Heart right ventricle (tissue), 16 donors: ENCODE measurements around the gene ULK4. TPM values are rescaled to one million over a fixed set of nuclear protein-coding genes. Genes with fewer than 3 reads are reported as not detected.

Experiments
- ATAC-seq, 8 donors: fragments of 200-7000 bp; cut with Tn5 transposase; one replicate each; pipeline ENCODE4 v1.9.1; 2020; ENCODE audit warnings: mild to moderate bottlenecking in 8 of 8, moderate library complexity in 8 of 8, moderate number of reproducible peaks in 1 of 8
- DNase-seq, 2 donors: peaks; one replicate each; pipeline ENCODE4 v3.0.0-alpha.2; 2020
- H3K27ac ChIP-seq, 10 donors: fragments of 200-600 bp; sonication (generic) in 2 of 10; one replicate each; pipeline versions ENCODE4 v1.5.0 to v1.8.0; 2020 to 2022; ENCODE audit warnings: mild to moderate bottlenecking in 3 of 10
- H3K27me3 ChIP-seq, 7 donors: fragments of 200-600 bp; one replicate each; pipeline ENCODE4 v1.8.0; 2021 to 2022; ENCODE audit warnings: mild to moderate bottlenecking in 2 of 7
- H3K36me3 ChIP-seq, 9 donors: fragments of 200-600 bp; sonication (generic) in 1 of 9; one replicate each; pipeline versions ENCODE4 v1.5.0 to v1.8.0; 2020 to 2022; ENCODE audit warnings: mild to moderate bottlenecking in 2 of 9
- H3K4me1 ChIP-seq, 9 donors: fragments of 200-600 bp; sonication (generic) in 1 of 9; one replicate each; pipeline versions ENCODE4 v1.5.0 to v1.8.0; 2020 to 2022; ENCODE audit warnings: mild to moderate bottlenecking in 4 of 9
- H3K4me3 ChIP-seq, 10 donors: fragments of 200-600 bp; sonication (generic) in 2 of 10; one replicate each; pipeline versions ENCODE4 v1.5.0 to v1.8.0; 2020 to 2022; ENCODE audit warnings: mild to moderate bottlenecking in 7 of 10, moderate library complexity in 2 of 10
- H3K9me3 ChIP-seq, 11 donors: fragments of 200-600 bp in 10 of 11; sonication (generic) in 2 of 11; one replicate each; pipeline versions ENCODE4 v1.5.0 to v1.8.0; 2013 to 2022; ENCODE audit warnings: mild to moderate bottlenecking in 2 of 11, control low read depth in 1 of 11, moderate library complexity in 1 of 11
- WGBS, 2 donors: extraction: QIAGEN DNeasy Blood & Tissue Kit; methylation state at CpG; one replicate each; pipeline ENCODE4 v1.1.7; 2013; ENCODE audit warnings: inconsistent platforms in 1 of 2; 5-methylcytosine and 5-hydroxymethylcytosine counted together
- intact Hi-C, 10 donors: fragments of 100-400 bp; cut with DNase I; formaldehyde crosslinking; loops; one replicate each; pipeline versions ENCODE4 v1.11.1 to v1.14.2; 2022
- polyA plus RNA-seq, 2 donors: library from polyadenylated mRNA; stranded (reverse); fragments of 200-250 nt; gene quantifications; one replicate each; pipeline ENCODE4 v1.2.3, GENCODE V29; 2013
- total RNA-seq, 10 donors: library from RNA; stranded (reverse); fragmentation: NEBNext Ultra II Directional in 3 of 10; extraction: Animal tissue kit (Norgen Biotek cat#: 25700) in 3 of 10; gene quantifications; one replicate each; pipeline versions ENCODE4 v1.2.1 to v1.2.4, GENCODE V29; 2021 to 2023
- TF ChIP-seq, protein P1 (sequence below), 9 donors: fragments of 200-600 bp; sonication (generic) in 2 of 9; IDR thresholded peaks; one replicate each; pipeline versions ENCODE4 v1.5.0 to v1.8.0; 2021 to 2022; ENCODE audit warnings: antibody characterized with exemption in 9 of 9, mild to moderate bottlenecking in 5 of 9, moderate library complexity in 1 of 9
- donor health status: Arrhythmogenic right ventricular cardiomyopathy.
- donor health status: ischemic (EF 13 %, LVEDD 7.1; RV severe dilation, severe dysfunction).
- donor health status: healthy with polysubstance abuse.
- donor health status: DM: no; HTN: yes; CAD: no.
- donor health status: DM: no; HTN: no; CAD: no.
- donor health status: ischemic (EF 25% LVEDD 6.9; RV normal size, moderate dysfunction).
- donor health status: ischemic (EF 25% LVEDD 5.7; RV mildly dilated, moderate dysfunction).
- donor health status: healthy.
- donor health status: DM: yes; HTN: yes; CAD: no.
- donor health status: Ischemic cardiomyopathy.
- donor health status: ischemic (EF 35%, LVEDD 5.7; RV mildly dilated, moderate dysfunction).
- donor health status: nonischemic (EF 11% LVEDD 7.7; RV severe dilation, severe dysfunction).
- donor health status: DM: yes; HTN: yes; CAD: no.
- donor health status: PGD.
- donor health status: ischemic (EF 29% LVEDD 5.4; RV normal size, mild dysfunction).
- donor health status: nonischemic (EF 23%, LVEDD 6.1; RV moderate dilation, normal function).

Gene ULK4
- total and polyA plus RNA-seq, 12 donors: 1.4 to 11.4 (median 2.6) TPM

DNA sequence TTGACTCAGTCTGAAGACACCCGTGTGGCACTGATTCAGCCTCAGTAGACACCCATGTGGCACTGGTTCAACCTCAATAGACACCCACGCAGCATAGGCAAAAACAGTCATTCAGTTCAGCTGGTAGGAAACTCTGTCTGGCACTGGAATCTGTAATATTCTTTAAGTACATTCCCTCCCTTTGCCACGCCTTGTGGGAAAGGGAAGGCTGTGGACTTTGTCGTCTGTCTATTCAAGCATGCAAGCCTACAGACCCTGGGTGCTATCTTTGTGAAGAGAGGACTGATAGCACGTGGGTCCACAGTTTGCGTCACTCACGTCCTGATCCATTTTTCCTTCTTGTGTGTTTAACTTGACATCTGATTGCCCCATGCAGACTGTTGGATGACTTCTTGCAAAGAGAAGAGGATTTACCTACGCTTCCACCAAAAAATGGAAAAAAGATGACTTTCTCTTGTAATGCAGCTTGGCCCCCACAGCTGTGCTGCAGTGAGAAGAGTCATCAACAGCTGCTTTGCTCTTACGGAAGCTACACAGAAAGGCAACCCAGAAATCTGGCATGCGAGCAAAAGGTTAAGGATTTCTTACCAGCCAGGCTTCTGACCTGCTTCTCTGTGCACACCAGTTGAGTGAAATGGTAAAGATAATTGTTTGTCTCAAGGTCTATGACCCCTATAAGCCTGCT lies 278.1 kb downstream of the ULK4 start:
- Histone ChIP-seq H3K9me3 (no peaks in the 10 kb centered on the region), H3K36me3 (no peaks in the 10 kb centered on the region), H3K27me3 (no peaks in the 10 kb centered on the region), H3K27ac (no peak overlapping the region), H3K4me1 (peaks cover 0 to 10% (median 0%) of the 10 kb centered on the region in 9 donors), H3K4me3 (no peak overlapping the region)
- TF ChIP-seq, protein P1, sequence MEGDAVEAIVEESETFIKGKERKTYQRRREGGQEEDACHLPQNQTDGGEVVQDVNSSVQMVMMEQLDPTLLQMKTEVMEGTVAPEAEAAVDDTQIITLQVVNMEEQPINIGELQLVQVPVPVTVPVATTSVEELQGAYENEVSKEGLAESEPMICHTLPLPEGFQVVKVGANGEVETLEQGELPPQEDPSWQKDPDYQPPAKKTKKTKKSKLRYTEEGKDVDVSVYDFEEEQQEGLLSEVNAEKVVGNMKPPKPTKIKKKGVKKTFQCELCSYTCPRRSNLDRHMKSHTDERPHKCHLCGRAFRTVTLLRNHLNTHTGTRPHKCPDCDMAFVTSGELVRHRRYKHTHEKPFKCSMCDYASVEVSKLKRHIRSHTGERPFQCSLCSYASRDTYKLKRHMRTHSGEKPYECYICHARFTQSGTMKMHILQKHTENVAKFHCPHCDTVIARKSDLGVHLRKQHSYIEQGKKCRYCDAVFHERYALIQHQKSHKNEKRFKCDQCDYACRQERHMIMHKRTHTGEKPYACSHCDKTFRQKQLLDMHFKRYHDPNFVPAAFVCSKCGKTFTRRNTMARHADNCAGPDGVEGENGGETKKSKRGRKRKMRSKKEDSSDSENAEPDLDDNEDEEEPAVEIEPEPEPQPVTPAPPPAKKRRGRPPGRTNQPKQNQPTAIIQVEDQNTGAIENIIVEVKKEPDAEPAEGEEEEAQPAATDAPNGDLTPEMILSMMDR (IDR thresholded peaks at IDR 0.05): no peak
- DNase-seq: no peak
- 79 to 83% methylated on average over 10 of the region's 10 CpGs for WGBS, 2 donors
- ATAC-seq: no peak
- intact Hi-C loops: no loop called here

DNA sequence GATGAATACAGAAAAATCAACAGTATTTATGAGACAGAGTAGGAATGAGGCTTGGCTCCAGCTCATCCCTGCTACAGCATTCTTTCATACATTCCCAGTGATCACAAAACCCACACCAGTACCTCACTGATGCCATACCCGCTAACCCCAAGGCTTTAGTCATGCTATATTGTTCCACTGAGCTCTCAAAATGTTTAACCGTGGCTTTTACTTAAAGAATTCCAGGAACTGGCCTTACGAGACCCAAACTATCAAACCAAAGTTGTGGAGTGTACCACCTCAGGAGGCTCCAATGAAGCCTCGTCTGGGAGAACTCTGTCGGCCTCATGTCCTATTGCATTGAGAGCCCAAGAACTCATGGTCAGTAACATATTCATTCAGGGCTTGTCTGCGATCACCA lies 278.9 kb downstream of the ULK4 start:
- TF ChIP-seq, protein P1 (IDR thresholded peaks at IDR 0.05): no peak
- H3K4me3 ChIP-seq: no peak overlapping the region
- peaks cover 0 to 10% (median 0%) of the 10 kb centered on the region in 9 donors for H3K4me1 ChIP-seq
- H3K27me3 ChIP-seq: no peaks in the 10 kb centered on the region
- intact Hi-C loops: no loop called here
- no peaks in the 10 kb centered on the region for H3K9me3 ChIP-seq
- H3K27ac ChIP-seq: no peak overlapping the region
- H3K36me3 ChIP-seq: no peaks in the 10 kb centered on the region
- DNase-seq (no peak), ATAC-seq (no peak)
- WGBS, 2 donors: 96 to 98% methylated on average over 6 of the region's 6 CpGs

- Histone ChIP-seq H3K36me3 (no peaks in the 10 kb centered on the region), H3K9me3 (no peaks in the 10 kb centered on the region), H3K27me3 (no peaks in the 10 kb centered on the region), H3K4me3 (no peak overlapping the region), H3K4me1 (peaks cover 0 to 10% (median 0%) of the 10 kb centered on the region in 9 donors), H3K27ac (no peak overlapping the region)
- TF ChIP-seq, protein P1 (IDR thresholded peaks at IDR 0.05): no peak
- intact Hi-C loops: no loop called here
- ATAC-seq (no peak), DNase-seq (no peak)
- WGBS, 2 donors: 88 to 92% methylated on average over 3 of the region's 3 CpGs
Observed at GRCh38 chr3:41682382-41682781, 279.5 kb downstream of the ULK4 start.

- DNase-seq: no peak
- no peaks in the 10 kb centered on the region for H3K27me3 ChIP-seq
- no peaks in the 10 kb centered on the region for H3K9me3 ChIP-seq
- intact Hi-C loops: no loop called here
- TF ChIP-seq, protein P1 (IDR thresholded peaks at IDR 0.05): no peak
- ATAC-seq: peak in 2 of 8 donors; percentile 55 to 71
- 36 to 48% methylated on average over 3 of the region's 3 CpGs for WGBS, 2 donors
- H3K36me3 ChIP-seq: no peaks in the 10 kb centered on the region
- peaks cover 0 to 10% (median 0%) of the 10 kb centered on the region in 9 donors for H3K4me1 ChIP-seq
- no peak overlapping the region for H3K4me3 ChIP-seq
- H3K27ac ChIP-seq: no peak overlapping the region
Observed at GRCh38 chr3:41681479-41681878, 280.4 kb downstream of the ULK4 start.
